NOMO-1 treated with dmso at 0.1 percent for 144 hours (cell line): ENCODE measurements around the gene CLCA2.
A peak's percentile ranks its signal among the peaks of the same experiment; 100 is the strongest.

Source experiments
- DNase-seq: peaks from one replicate; lab custom pipeline; 2025; ENCODE audit not compliant: unreplicated experiment; lab: John Stamatoyannopoulos, UW

The CLCA2 gene

GRCh38 chr1:86429122-86429725, 5.3 kb downstream of the CLCA2 start:
- no peak for DNase-seq

GRCh38 chr1:86429835-86430234, 5.9 kb downstream of the CLCA2 start:
- DNase-seq: peak; percentile 77

GRCh38 chr1:86430376-86430775, 6.4 kb downstream of the CLCA2 start:
- no peak for DNase-seq

GRCh38 chr1:86434059-86434458, 10.1 kb downstream of the CLCA2 start:
- DNase-seq: no peak

- DNase-seq: no peak
Observed at GRCh38 chr1:86435327-86435726, 11.4 kb downstream of the CLCA2 start.

GRCh38 chr1:86436041-86436440, 12.1 kb downstream of the CLCA2 start:
- DNase-seq: no peak

- DNase-seq: no peak
Observed at GRCh38 chr1:86441581-86441980, 17.6 kb downstream of the CLCA2 start.

- no peak for DNase-seq
Observed at GRCh38 chr1:86441997-86442396, 18.0 kb downstream of the CLCA2 start.

- DNase-seq: no peak
Observed at GRCh38 chr1:86445919-86446318, 21.9 kb downstream of the CLCA2 start.

- DNase-seq: no peak
Observed at GRCh38 chr1:86447198-86447790, 23.3 kb downstream of the CLCA2 start.

GRCh38 chr1:86448670-86449069, 24.7 kb downstream of the CLCA2 start:
- DNase-seq: no peak

- no peak for DNase-seq
Observed at GRCh38 chr1:86449103-86449502, 25.1 kb downstream of the CLCA2 start.

GRCh38 chr1:86450847-86451246, 26.9 kb downstream of the CLCA2 start:
- no peak for DNase-seq

GRCh38 chr1:86453664-86454063, 29.7 kb downstream of the CLCA2 start:
- no peak for DNase-seq

GRCh38 chr1:86455073-86455472, 31.1 kb downstream of the CLCA2 start:
- no peak for DNase-seq

GRCh38 chr1:86460998-86461397, 37.0 kb downstream of the CLCA2 start:
- no peak for DNase-seq

- no peak for DNase-seq
Observed at GRCh38 chr1:86461482-86461881, 37.5 kb downstream of the CLCA2 start.

- no peak for DNase-seq
Observed at GRCh38 chr1:86464819-86465218, 40.8 kb downstream of the CLCA2 start.

GRCh38 chr1:86466109-86466844, 42.3 kb downstream of the CLCA2 start:
- no peak for DNase-seq

GRCh38 chr1:86466986-86467385, 43.0 kb downstream of the CLCA2 start:
- DNase-seq: no peak

- DNase-seq: no peak
Observed at GRCh38 chr1:86468501-86468977, 44.6 kb downstream of the CLCA2 start, which contains the start of gene CLCA1. Gene CLCA1, plus strand, starts transcription at chr1:86468927. Its CDS starts 45 bp downstream, at chr1:86468972.

GRCh38 chr1:86470859-86471258, 46.9 kb downstream of the CLCA2 start:
- DNase-seq: no peak
